ENCODE measurements around the gene KDM3B.

Gene KDM3B

GRCh38 chr5:138449501-138450239 lies 97.2 kb downstream of the KDM3B start:
- Histone ChIP-seq H3K4me3 (ENCODE audit: low read length) (no peak overlapping the region), H3K9me3 (ENCODE audit: control insufficient read depth, insufficient read depth, low read length) (no peaks in the 10 kb centered on the region), H3K27ac (ENCODE audit: low read length) (no peak overlapping the region), H3K4me1 (ENCODE audit: control insufficient read depth, insufficient read depth, low read length) (peaks cover 1% of the 10 kb centered on the region), H3K27me3 (ENCODE audit: control insufficient read depth, insufficient read depth, low read length) (no peaks in the 10 kb centered on the region), H3K36me3 (ENCODE audit: control insufficient read depth, insufficient read depth, low read length) (no peaks in the 10 kb centered on the region)
- no CpG with 5 or more reads among the region's 22 CpGs for WGBS (ENCODE audit: insufficient coverage, insufficient read length)
- DNase-seq (ENCODE audit: low read depth, low spot score), result no peak

- WGBS (ENCODE audit: insufficient coverage, insufficient read length), result no CpG with 5 or more reads among the region's 5 CpGs
- Histone ChIP-seq H3K27me3 (ENCODE audit: control insufficient read depth, insufficient read depth, low read length) (no peaks in the 10 kb centered on the region), H3K27ac (ENCODE audit: low read length) (no peak overlapping the region), H3K4me1 (ENCODE audit: control insufficient read depth, insufficient read depth, low read length) (peaks cover 1% of the 10 kb centered on the region), H3K36me3 (ENCODE audit: control insufficient read depth, insufficient read depth, low read length) (no peaks in the 10 kb centered on the region), H3K9me3 (ENCODE audit: control insufficient read depth, insufficient read depth, low read length) (no peaks in the 10 kb centered on the region), H3K4me3 (ENCODE audit: low read length) (no peak overlapping the region)
- DNase-seq (ENCODE audit: low read depth, low spot score), result no peak
Measured at GRCh38 chr5:138450971-138451370, 98.5 kb downstream of the KDM3B start.

GRCh38 chr5:138452720-138453119 lies 100.2 kb downstream of the KDM3B start:
- Histone ChIP-seq H3K4me1 (ENCODE audit: control insufficient read depth, insufficient read depth, low read length) (peaks cover 1% of the 10 kb centered on the region), H3K36me3 (ENCODE audit: control insufficient read depth, insufficient read depth, low read length) (no peaks in the 10 kb centered on the region), H3K9me3 (ENCODE audit: control insufficient read depth, insufficient read depth, low read length) (no peaks in the 10 kb centered on the region), H3K4me3 (ENCODE audit: low read length) (no peak overlapping the region), H3K27ac (ENCODE audit: low read length) (no peak overlapping the region), H3K27me3 (ENCODE audit: control insufficient read depth, insufficient read depth, low read length) (no peaks in the 10 kb centered on the region)
- no peak for DNase-seq (ENCODE audit: low read depth, low spot score)
- WGBS (ENCODE audit: insufficient coverage, insufficient read length), result no CpG with 5 or more reads among the region's 6 CpGs

GRCh38 chr5:138453590-138453989 lies 101.1 kb downstream of the KDM3B start:
- peaks cover 1% of the 10 kb centered on the region for H3K4me1 ChIP-seq (ENCODE audit: control insufficient read depth, insufficient read depth, low read length)

GRCh38 chr5:138454121-138454520 lies 101.6 kb downstream of the KDM3B start:
- no peaks in the 10 kb centered on the region for H3K36me3 ChIP-seq (ENCODE audit: control insufficient read depth, insufficient read depth, low read length)
- WGBS (ENCODE audit: insufficient coverage, insufficient read length), result no CpG with 5 or more reads among the region's 8 CpGs
- DNase-seq (ENCODE audit: low read depth, low spot score), result no peak
- H3K4me3 ChIP-seq (ENCODE audit: low read length), result no peak overlapping the region
- no peaks in the 10 kb centered on the region for H3K9me3 ChIP-seq (ENCODE audit: control insufficient read depth, insufficient read depth, low read length)
- no peaks in the 10 kb centered on the region for H3K27me3 ChIP-seq (ENCODE audit: control insufficient read depth, insufficient read depth, low read length)
- H3K4me1 ChIP-seq (ENCODE audit: control insufficient read depth, insufficient read depth, low read length), result peaks cover 1% of the 10 kb centered on the region
- H3K27ac ChIP-seq (ENCODE audit: low read length), result no peak overlapping the region

More at GRCh38 chr5:138453590-138453989, 101.1 kb downstream of the KDM3B start:
- H3K27ac ChIP-seq (ENCODE audit: low read length), result no peak overlapping the region
- H3K36me3 ChIP-seq (ENCODE audit: control insufficient read depth, insufficient read depth, low read length), result no peaks in the 10 kb centered on the region
- H3K9me3 ChIP-seq (ENCODE audit: control insufficient read depth, insufficient read depth, low read length), result no peaks in the 10 kb centered on the region
- DNase-seq (ENCODE audit: low read depth, low spot score), result no peak
- no peaks in the 10 kb centered on the region for H3K27me3 ChIP-seq (ENCODE audit: control insufficient read depth, insufficient read depth, low read length)
- no CpG with 5 or more reads among the region's 13 CpGs for WGBS (ENCODE audit: insufficient coverage, insufficient read length)
- no peak overlapping the region for H3K4me3 ChIP-seq (ENCODE audit: low read length)

GRCh38 chr5:138455232-138455930 lies 102.9 kb downstream of the KDM3B start:
- no peak for DNase-seq (ENCODE audit: low read depth, low spot score)
- H3K9me3 ChIP-seq (ENCODE audit: control insufficient read depth, insufficient read depth, low read length), result no peaks in the 10 kb centered on the region
- no peaks in the 10 kb centered on the region for H3K27me3 ChIP-seq (ENCODE audit: control insufficient read depth, insufficient read depth, low read length)
- no peaks in the 10 kb centered on the region for H3K36me3 ChIP-seq (ENCODE audit: control insufficient read depth, insufficient read depth, low read length)
- no peaks in the 10 kb centered on the region; the same call in none of the 2 replicates for H3K4me1 ChIP-seq (ENCODE audit: control insufficient read depth, insufficient read depth, low read length)
- no peak overlapping the region for H3K4me3 ChIP-seq (ENCODE audit: low read length)
- no CpG with 5 or more reads among the region's 11 CpGs for WGBS (ENCODE audit: insufficient coverage, insufficient read length)
- no peak overlapping the region for H3K27ac ChIP-seq (ENCODE audit: low read length)

GRCh38 chr5:138457531-138458275 lies 105.2 kb downstream of the KDM3B start:
- no peaks in the 10 kb centered on the region; the same call in none of the 2 replicates for H3K4me1 ChIP-seq (ENCODE audit: control insufficient read depth, insufficient read depth, low read length)
- no peaks in the 10 kb centered on the region for H3K36me3 ChIP-seq (ENCODE audit: control insufficient read depth, insufficient read depth, low read length)
- WGBS (ENCODE audit: insufficient coverage, insufficient read length), result no CpG with 5 or more reads among the region's 12 CpGs
- DNase-seq (ENCODE audit: low read depth, low spot score), result no peak
- no peaks in the 10 kb centered on the region for H3K27me3 ChIP-seq (ENCODE audit: control insufficient read depth, insufficient read depth, low read length)
- no peaks in the 10 kb centered on the region for H3K9me3 ChIP-seq (ENCODE audit: control insufficient read depth, insufficient read depth, low read length)
- H3K4me3 ChIP-seq (ENCODE audit: low read length), result no peak overlapping the region
- no peak overlapping the region for H3K27ac ChIP-seq (ENCODE audit: low read length)

- Histone ChIP-seq H3K9me3 (ENCODE audit: control insufficient read depth, insufficient read depth, low read length) (no peaks in the 10 kb centered on the region), H3K36me3 (ENCODE audit: control insufficient read depth, insufficient read depth, low read length) (no peaks in the 10 kb centered on the region), H3K27me3 (ENCODE audit: control insufficient read depth, insufficient read depth, low read length) (no peaks in the 10 kb centered on the region), H3K4me3 (ENCODE audit: low read length) (no peak overlapping the region), H3K27ac (ENCODE audit: low read length) (no peak overlapping the region), H3K4me1 (ENCODE audit: control insufficient read depth, insufficient read depth, low read length) (no peaks in the 10 kb centered on the region; the same call in none of the 2 replicates)
- DNase-seq (ENCODE audit: low read depth, low spot score), result no peak
- WGBS (ENCODE audit: insufficient coverage, insufficient read length), result no CpG with 5 or more reads among the region's 11 CpGs
Measured at GRCh38 chr5:138458384-138458783, 105.9 kb downstream of the KDM3B start.

- Histone ChIP-seq H3K36me3 (ENCODE audit: control insufficient read depth, insufficient read depth, low read length) (no peaks in the 10 kb centered on the region), H3K27me3 (ENCODE audit: control insufficient read depth, insufficient read depth, low read length) (no peaks in the 10 kb centered on the region), H3K4me3 (ENCODE audit: low read length) (no peak overlapping the region), H3K27ac (ENCODE audit: low read length) (no peak overlapping the region), H3K4me1 (ENCODE audit: control insufficient read depth, insufficient read depth, low read length) (no peaks in the 10 kb centered on the region; the same call in 1 of the 2 replicates), H3K9me3 (ENCODE audit: control insufficient read depth, insufficient read depth, low read length) (no peaks in the 10 kb centered on the region)
- no CpG with 5 or more reads among the region's 9 CpGs for WGBS (ENCODE audit: insufficient coverage, insufficient read length)
- no peak for DNase-seq (ENCODE audit: low read depth, low spot score)
Measured at GRCh38 chr5:138458856-138459255, 106.4 kb downstream of the KDM3B start.

- Histone ChIP-seq H3K9me3 (ENCODE audit: control insufficient read depth, insufficient read depth, low read length) (no peaks in the 10 kb centered on the region), H3K27ac (ENCODE audit: low read length) (no peak overlapping the region), H3K4me3 (ENCODE audit: low read length) (no peak overlapping the region), H3K36me3 (ENCODE audit: control insufficient read depth, insufficient read depth, low read length) (no peaks in the 10 kb centered on the region), H3K4me1 (ENCODE audit: control insufficient read depth, insufficient read depth, low read length) (no peaks in the 10 kb centered on the region; the same call in 1 of the 2 replicates), H3K27me3 (ENCODE audit: control insufficient read depth, insufficient read depth, low read length) (no peaks in the 10 kb centered on the region)
- no CpG with 5 or more reads among the region's 11 CpGs for WGBS (ENCODE audit: insufficient coverage, insufficient read length)
- no peak for DNase-seq (ENCODE audit: low read depth, low spot score)
Measured at GRCh38 chr5:138459311-138459933, 106.9 kb downstream of the KDM3B start.
